SK-N-SH (cell line): ENCODE data around the gene CDK8. TPM values are rescaled to one million over a fixed set of nuclear protein-coding genes. Genes with fewer than 3 reads are reported as not detected.

Source experiments
- CTCF ChIA-PET: fragments of 300-600, 350-600 bp; formaldehyde crosslinking; extraction: SDS; loops from one replicate; lab custom pipeline; 2021; lab: Yijun Ruan, JAX
- POLR2A ChIA-PET: fragments of 350-600 bp; sonication (Branson Sonifier 250); formaldehyde crosslinking; extraction: SDS; loops from one replicate; lab custom pipeline; 2020; ENCODE audit warnings: antibody characterized with exemption, inconsistent platforms; lab: Yijun Ruan, JAX
- DNase-seq: peaks from one replicate; pipeline ENCODE4 v3.0.0; 2012
- H2AFZ ChIP-seq: fragments of 200-600 bp; sonication (generic); 2 replicates; pipeline ENCODE4 v1.8.1; 2016; ENCODE audit warnings: antibody characterized with exemption, mild to moderate bottlenecking, low read depth
- H3F3A ChIP-seq: fragments of 200-600 bp; sonication (generic); replicated peaks from 2 replicates; pipeline ENCODE3; 2016; ENCODE audit warnings: antibody characterized with exemption, mild to moderate bottlenecking; ENCODE audit not compliant: insufficient read depth
- H3K27ac ChIP-seq, 2 experiments: fragments of 200-500 bp in 1 of 2; fragments of 200-600 bp in 1 of 2; sonication (Bioruptor generic) in 1 of 2; sonication (generic), shearing (Covaris generic) in 1 of 2; 2 replicates each; pipeline versions ENCODE4 v1.5.1 to v1.6.1; 2014 to 2016; ENCODE audit warnings: low read depth in 2 of 2, inconsistent platforms in 1 of 2, low read length in 1 of 2, mild to moderate bottlenecking in 1 of 2, mixed read lengths in 1 of 2
- H3K27me3 ChIP-seq: fragments of 200-600 bp; sonication (generic), shearing (Covaris generic); 2 replicates; pipeline ENCODE4 v1.6.1; 2016; ENCODE audit warnings: mixed run types; ENCODE audit not compliant: insufficient read depth
- H3K36me3 ChIP-seq, 2 experiments: fragments of 200-500 bp in 1 of 2; fragments of 200-600 bp in 1 of 2; sonication (Bioruptor generic) in 1 of 2; sonication (generic) in 1 of 2; replicated peaks in 1 of 2; 2 replicates each; pipeline versions ENCODE3 to v1.5.1; 2014 to 2016; ENCODE audit warnings: low read length in 1 of 2, mild to moderate bottlenecking in 1 of 2; ENCODE audit not compliant: insufficient read depth in 2 of 2, control insufficient read depth in 1 of 2
- H3K4me1 ChIP-seq, 2 experiments: fragments of 200-500 bp in 1 of 2; fragments of 200-600 bp in 1 of 2; sonication (Bioruptor generic) in 1 of 2; sonication (generic), shearing (Covaris generic) in 1 of 2; 2 replicates each; pipeline versions ENCODE4 v1.5.1 to v1.6.1; 2014 to 2016; ENCODE audit warnings: low read depth in 1 of 2, low read length in 1 of 2, mixed run types in 1 of 2; ENCODE audit not compliant: insufficient read depth in 2 of 2, control insufficient read depth in 1 of 2
- H3K4me2 ChIP-seq: fragments of 200-600 bp; sonication (generic), shearing (Covaris generic); 2 replicates; pipeline ENCODE4 v1.6.1; 2017; ENCODE audit warnings: mixed run types
- H3K4me3 ChIP-seq, 2 experiments: fragments of 200-500 bp in 1 of 2; fragments of 200-600 bp in 1 of 2; sonication (Bioruptor generic) in 1 of 2; sonication (generic), shearing (Covaris generic) in 1 of 2; 2 replicates each; pipeline versions ENCODE4 v1.5.1 to v1.8.1; 2014 to 2016; ENCODE audit warnings: low read depth in 2 of 2, inconsistent platforms in 1 of 2, low read length in 1 of 2, mild to moderate bottlenecking in 1 of 2, mixed read lengths in 1 of 2, moderate library complexity in 1 of 2
- H3K79me2 ChIP-seq: fragments of 200-600 bp; sonication (generic); 2 replicates; pipeline ENCODE4 v1.8.1; 2017; ENCODE audit warnings: mild to moderate bottlenecking; ENCODE audit not compliant: insufficient read depth
- H3K9ac ChIP-seq: fragments of 200-600 bp; sonication (generic); 2 replicates; pipeline ENCODE4 v1.6.1; 2017; ENCODE audit warnings: mixed run types
- H3K9me2 ChIP-seq: fragments of 200-600 bp; sonication (generic); 2 replicates; pipeline ENCODE4 v1.6.1; 2017; ENCODE audit warnings: mixed run types
- H3K9me3 ChIP-seq: fragments of 200-600 bp; sonication (generic); 2 replicates; pipeline ENCODE4 v1.6.1; 2017; ENCODE audit warnings: mixed run types, mild to moderate bottlenecking, moderate library complexity
- H4K20me1 ChIP-seq: fragments of 200-600 bp; sonication (generic); 2 replicates; pipeline ENCODE4 v1.6.1; 2017; ENCODE audit warnings: mild to moderate bottlenecking, mixed run types; ENCODE audit not compliant: insufficient read depth
- ELF1 ChIP-seq: IDR thresholded peaks from 2 replicates; pipeline ENCODE4 v1.4.0; 2012
- EP300 ChIP-seq, 2 experiments: IDR thresholded peaks; 2 replicates each; pipeline versions ENCODE4 v1.4.0 to v1.6.1; 2012; ENCODE audit warnings: borderline replicate concordance in 1 of 2, low read depth in 1 of 2, low read length in 1 of 2
- FOSL2 ChIP-seq: IDR thresholded peaks from 2 replicates; pipeline ENCODE4 v1.4.0; 2012; ENCODE audit warnings: low read depth, mild to moderate bottlenecking, moderate library complexity, borderline replicate concordance
- FOXJ3 ChIP-seq: sonication (generic); formaldehyde crosslinking; IDR thresholded peaks from 2 replicates; pipeline ENCODE4 v1.5.1; 2020; ENCODE audit warnings: mild to moderate bottlenecking, missing genetic modification reagents
- FOXM1 ChIP-seq: IDR thresholded peaks from 2 replicates; pipeline ENCODE4 v1.4.0; 2012; ENCODE audit warnings: low read depth, mild to moderate bottlenecking
- GABPA ChIP-seq: IDR thresholded peaks from 2 replicates; pipeline ENCODE4 v1.4.0; 2012; ENCODE audit warnings: low read depth, mild to moderate bottlenecking
- IRF3 ChIP-seq: fragments of 150-350 bp; IDR thresholded peaks from 2 replicates; pipeline ENCODE4 v1.6.1; 2016; ENCODE audit warnings: mild to moderate bottlenecking, low read depth, low read length
- MEF2A ChIP-seq: IDR thresholded peaks from 2 replicates; pipeline ENCODE4 v1.4.0; 2012; ENCODE audit warnings: low read depth, borderline replicate concordance
- NFIC ChIP-seq: IDR thresholded peaks from 2 replicates; pipeline ENCODE4 v1.4.0; 2012; ENCODE audit warnings: borderline replicate concordance
- NRF1 ChIP-seq: IDR thresholded peaks from 2 replicates; pipeline ENCODE4 v1.6.1; 2012; ENCODE audit warnings: low read depth, mild to moderate bottlenecking, low read length
- PBX3 ChIP-seq: IDR thresholded peaks from 2 replicates; pipeline ENCODE4; 2012
- POLR2AphosphoS5 ChIP-seq: IDR thresholded peaks from 2 replicates; pipeline ENCODE4 v1.6.1; 2012; ENCODE audit warnings: low read depth, low read length
- RAD21 ChIP-seq: IDR thresholded peaks from 2 replicates; pipeline ENCODE4 v1.6.1; 2012; ENCODE audit warnings: mild to moderate bottlenecking, low read length
- RFX5 ChIP-seq: IDR thresholded peaks from 2 replicates; pipeline ENCODE4 v1.6.1; 2012; ENCODE audit warnings: mild to moderate bottlenecking, improper control_type of control experiment, low read length
- SIN3A ChIP-seq: IDR thresholded peaks from 2 replicates; pipeline ENCODE4 v1.6.1; 2012; ENCODE audit warnings: low read depth, mild to moderate bottlenecking, low read length, moderate library complexity, borderline replicate concordance
- TAF1 ChIP-seq: IDR thresholded peaks from 2 replicates; pipeline ENCODE4 v1.6.1; 2012; ENCODE audit warnings: low read depth, mild to moderate bottlenecking, low read length, moderate library complexity, borderline replicate concordance
- polyA plus RNA-seq, 3 experiments: library from polyadenylated mRNA; depleted of rRNA; stranded (reverse); fragments of >200 nt; gene quantifications; 2 replicates each; pipeline ENCODE4 v1.2.3, GENCODE V29; 2012
- TF ChIP-seq, protein P1 (sequence below): IDR thresholded peaks from 2 replicates; pipeline ENCODE4 v1.4.0; 2012; ENCODE audit warnings: low read depth, borderline replicate concordance
- TF ChIP-seq, protein P2 (sequence below): IDR thresholded peaks from 2 replicates; pipeline ENCODE4 v1.4.0; 2012; ENCODE audit warnings: low read depth, borderline replicate concordance

The CDK8 gene
- polyA plus RNA-seq, 1 of the 3 experiments (the other 2 are of a cell fraction): 10.1 TPM

DNA sequence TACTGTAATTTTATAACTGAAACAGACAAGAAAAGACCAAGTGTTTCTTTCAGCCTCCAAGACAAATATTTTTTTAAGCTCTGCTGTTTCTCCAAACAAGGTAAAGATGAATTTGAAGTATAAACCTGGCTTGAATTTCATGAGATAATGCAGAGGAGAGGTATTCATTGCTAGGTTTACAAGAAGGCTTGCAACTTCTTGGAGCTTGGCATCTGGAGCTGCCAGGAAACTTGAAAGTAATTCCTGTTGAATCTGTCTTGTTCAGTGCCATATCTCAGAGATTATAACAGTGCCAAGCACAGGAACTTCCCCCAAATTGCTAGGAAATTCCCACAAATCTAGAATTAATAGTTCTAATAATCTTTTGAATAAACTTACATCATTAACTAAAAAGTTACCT is 70.9 kb downstream of the CDK8 start:
- Histone ChIP-seq H3K9ac (no peak overlapping the region), H3K4me1 (peaks cover 0 to 7% of the 10 kb centered on the region in 2 experiments; a peak in 2 of 4 replicates), H3K79me2 (peaks cover 62% of the 10 kb centered on the region), H3K9me2 (no peaks in the 10 kb centered on the region), H2AFZ (no peak overlapping the region), H3K27ac (no peak overlapping the region), H3K9me3 (no peaks in the 10 kb centered on the region), H3F3A (peaks cover 4% of the 10 kb centered on the region), H3K27me3 (no peaks in the 10 kb centered on the region), H3K4me3 (no peak overlapping the region), H3K4me2 (0 out of 2 replicates have a peak overlapping the region, but pooled peaks have one; percentile 6), H4K20me1 (peaks cover 25% of the 10 kb centered on the region), H3K36me3 (no peaks in the 10 kb centered on the region)
- ChIA-PET CTCF (interaction anchor here (1.3 kb wide), 1 partner anchor 32 kb away, joined by 3 read pairs; no protein-coding TSS in a partner anchor), POLR2A (no interaction called here)
- no peak for DNase-seq
- TF ChIP-seq, protein P1, sequence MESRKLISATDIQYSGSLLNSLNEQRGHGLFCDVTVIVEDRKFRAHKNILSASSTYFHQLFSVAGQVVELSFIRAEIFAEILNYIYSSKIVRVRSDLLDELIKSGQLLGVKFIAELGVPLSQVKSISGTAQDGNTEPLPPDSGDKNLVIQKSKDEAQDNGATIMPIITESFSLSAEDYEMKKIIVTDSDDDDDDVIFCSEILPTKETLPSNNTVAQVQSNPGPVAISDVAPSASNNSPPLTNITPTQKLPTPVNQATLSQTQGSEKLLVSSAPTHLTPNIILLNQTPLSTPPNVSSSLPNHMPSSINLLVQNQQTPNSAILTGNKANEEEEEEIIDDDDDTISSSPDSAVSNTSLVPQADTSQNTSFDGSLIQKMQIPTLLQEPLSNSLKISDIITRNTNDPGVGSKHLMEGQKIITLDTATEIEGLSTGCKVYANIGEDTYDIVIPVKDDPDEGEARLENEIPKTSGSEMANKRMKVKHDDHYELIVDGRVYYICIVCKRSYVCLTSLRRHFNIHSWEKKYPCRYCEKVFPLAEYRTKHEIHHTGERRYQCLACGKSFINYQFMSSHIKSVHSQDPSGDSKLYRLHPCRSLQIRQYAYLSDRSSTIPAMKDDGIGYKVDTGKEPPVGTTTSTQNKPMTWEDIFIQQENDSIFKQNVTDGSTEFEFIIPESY: no peak
- no peak for TF ChIP-seq FOXJ3 (CRISPR knock-in tag)
- no peak for TF ChIP-seq GABPA
- TF ChIP-seq TAF1: no peak
- TF ChIP-seq ELF1: no peak
- no peak for TF ChIP-seq MEF2A
- no peak for TF ChIP-seq NRF1
- TF ChIP-seq EP300 (IDR thresholded peaks at IDR 0.05; ENCODE audit: borderline replicate concordance in 1 of 2, low read depth in 1 of 2, low read length in 1 of 2): no peak
- no peak for TF ChIP-seq POLR2AphosphoS5
- TF ChIP-seq RAD21: no peak
- no peak for TF ChIP-seq FOSL2
- TF ChIP-seq FOXM1: no peak
- TF ChIP-seq, protein P2, sequence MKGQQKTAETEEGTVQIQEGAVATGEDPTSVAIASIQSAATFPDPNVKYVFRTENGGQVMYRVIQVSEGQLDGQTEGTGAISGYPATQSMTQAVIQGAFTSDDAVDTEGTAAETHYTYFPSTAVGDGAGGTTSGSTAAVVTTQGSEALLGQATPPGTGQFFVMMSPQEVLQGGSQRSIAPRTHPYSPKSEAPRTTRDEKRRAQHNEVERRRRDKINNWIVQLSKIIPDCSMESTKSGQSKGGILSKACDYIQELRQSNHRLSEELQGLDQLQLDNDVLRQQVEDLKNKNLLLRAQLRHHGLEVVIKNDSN: no peak
- no peak for TF ChIP-seq SIN3A
- TF ChIP-seq NFIC: no peak
- no peak for TF ChIP-seq RFX5
- no peak for TF ChIP-seq IRF3
- no peak for TF ChIP-seq PBX3
